ENCODE data around the gene RBM22.
"Not testable (repeated sequence)": the region's sequence is repeated elsewhere in the genome, so short reads cannot be mapped to it uniquely, and the experiment has no call there.

The RBM22 gene

DNA sequence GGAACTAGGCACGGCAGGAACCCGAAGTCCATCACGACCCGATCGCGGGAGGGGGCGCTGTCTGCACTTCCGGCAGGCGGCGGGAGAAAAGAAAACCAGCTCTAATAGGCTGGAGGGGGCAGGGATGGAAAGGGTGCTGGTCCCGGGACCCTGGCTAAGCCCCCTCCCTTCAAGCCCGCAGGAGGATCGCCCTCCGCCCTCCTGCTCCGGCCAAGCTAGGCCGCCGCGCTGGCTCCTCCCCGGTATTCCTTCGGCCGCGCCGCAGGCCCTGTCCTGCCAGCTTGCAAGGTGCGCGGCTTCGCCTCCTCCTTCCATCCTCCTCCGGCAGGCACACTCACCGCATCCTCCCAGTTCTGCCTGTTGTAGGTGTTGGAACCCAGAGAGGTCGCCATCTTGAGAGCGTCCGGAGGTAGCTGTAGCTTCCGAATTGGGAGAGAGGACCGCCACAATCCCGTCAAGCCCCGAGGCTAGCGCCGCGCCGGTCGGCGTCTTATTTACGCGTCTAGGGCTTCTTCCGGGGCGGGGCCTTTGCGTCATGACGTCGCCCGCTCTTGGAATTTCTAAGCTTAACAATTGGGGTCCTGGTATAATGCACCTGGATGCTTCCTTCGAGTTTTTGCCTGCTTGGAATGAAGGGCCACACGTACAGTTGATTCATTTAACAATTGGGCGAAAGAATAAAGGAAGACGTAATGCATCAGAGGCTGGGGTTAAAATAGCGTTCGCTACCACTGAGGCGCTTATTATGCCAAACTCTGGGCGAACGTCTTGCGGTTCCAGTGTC is at the start of gene RBM22:
TSS of gene RBM22 (minus strand) at position 469 of the 784 bp plus-strand sequence. CDS start at position 392, 77 bp downstream.
- peak; percentile 78 for DNase-seq (ENCODE audit: low read depth, low spot score)

DNA sequence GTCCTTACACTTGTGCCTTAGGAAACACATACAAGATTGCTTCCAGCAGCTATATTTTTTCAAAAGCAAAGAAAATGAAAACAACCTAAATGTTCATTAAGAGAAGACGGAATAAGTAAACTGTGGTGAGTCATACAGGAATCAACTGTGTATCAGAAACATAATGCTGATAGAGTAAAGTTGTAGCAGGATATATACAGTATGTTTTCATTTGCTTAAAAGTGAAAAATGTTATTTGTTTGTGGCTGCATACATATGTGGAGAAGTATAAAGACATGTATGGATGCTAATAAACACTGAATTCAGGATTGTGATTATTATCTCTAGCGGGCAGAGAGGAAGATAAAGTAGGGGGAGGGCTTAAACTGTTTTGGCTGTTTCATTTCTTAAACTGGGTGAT is 49.6 kb upstream of the RBM22 start:
- DNase-seq (ENCODE audit: low read depth, low spot score) = no peak

DNA sequence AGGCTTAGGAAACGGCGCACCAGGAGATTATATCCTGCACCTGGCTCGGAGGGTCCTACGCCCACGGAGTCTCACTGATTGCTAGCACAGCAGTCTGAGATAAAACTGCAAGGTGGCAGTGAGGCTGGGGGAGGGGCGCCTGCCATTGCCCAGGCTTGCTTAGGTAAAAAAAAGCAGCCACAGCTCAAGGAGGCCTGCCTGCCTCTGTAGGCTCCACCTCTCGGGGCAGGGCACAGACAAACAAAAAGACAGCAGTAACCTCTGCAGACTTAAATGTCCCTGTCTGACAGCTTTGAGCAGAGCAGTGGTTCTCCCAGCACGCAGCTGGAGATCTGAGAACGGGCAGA is 42.3 kb upstream of the RBM22 start:
- not testable (repeated sequence) for DNase-seq (ENCODE audit: low read depth, low spot score)

DNA sequence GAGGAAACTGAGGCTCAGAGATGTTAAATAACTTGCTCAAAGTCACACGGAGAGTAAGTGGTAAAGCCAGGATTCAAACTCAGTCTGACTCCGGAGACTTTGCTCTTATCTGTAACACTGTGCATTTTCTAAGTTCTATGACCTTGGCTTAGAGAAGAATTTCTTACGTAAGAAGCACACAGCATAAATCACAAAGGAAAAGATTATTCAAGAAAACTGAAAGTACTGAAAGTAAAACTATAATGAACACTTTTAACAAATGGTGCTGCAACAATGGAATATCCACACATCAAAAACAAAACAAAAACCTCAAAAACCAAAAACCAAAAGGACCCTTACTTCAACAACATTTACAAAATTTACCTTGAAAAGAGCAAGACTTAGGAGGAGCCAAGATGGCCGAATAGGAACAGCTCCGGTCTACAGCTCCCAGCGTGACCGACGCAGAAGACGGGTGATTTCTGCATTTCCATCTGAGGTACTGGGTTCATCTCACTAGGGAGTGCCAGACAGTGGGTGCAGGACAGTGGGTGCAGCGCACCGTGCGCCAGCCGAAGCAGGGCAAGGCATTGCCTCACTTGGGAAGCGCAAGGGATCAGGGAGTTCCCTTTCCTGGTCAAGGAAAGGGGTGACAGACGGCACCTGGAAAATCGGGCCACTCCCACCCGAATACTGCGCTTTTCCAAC is 41.7 kb upstream of the RBM22 start:
- not testable (repeated sequence) for DNase-seq (ENCODE audit: low read depth, low spot score)

DNA sequence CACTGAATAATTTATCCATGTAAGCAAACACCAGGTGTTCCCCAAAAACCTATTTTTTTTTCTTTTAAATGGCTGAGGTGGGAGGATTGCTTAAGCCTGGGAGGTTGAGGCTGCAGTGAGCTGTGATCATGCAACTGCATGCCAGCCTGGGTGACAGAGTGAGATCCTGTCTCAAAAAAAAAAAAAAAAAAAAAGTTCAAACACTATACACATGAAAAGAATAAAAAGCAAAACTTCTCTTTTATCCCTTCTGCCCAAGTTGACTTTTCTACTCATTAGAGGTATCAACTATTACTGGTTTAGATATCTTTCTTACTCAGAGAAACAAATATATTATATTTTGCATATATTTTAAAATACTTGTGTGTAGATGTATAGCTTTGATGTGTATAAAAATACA is 40.1 kb upstream of the RBM22 start:
- DNase-seq (ENCODE audit: low read depth, low spot score) = no peak

DNA sequence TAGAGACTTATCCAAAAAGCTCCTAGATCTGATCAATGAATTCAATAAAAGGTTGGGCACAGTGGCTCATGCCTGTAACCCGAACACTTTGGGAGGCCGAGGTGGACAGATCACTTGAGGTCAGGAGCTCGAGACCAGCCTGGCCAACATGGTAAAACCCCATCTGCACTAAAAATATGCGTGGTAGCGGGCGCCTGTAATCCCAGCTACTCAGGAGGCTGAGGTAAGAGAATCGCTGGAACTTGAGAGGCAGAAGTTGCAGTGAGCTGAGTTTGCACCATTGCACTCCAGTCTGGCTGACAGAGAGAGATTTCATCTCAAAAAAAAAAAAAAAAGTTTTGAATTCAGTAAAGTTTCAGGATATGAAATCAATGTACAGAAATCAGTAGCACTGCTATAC is 38.0 kb upstream of the RBM22 start:
- DNase-seq (ENCODE audit: low read depth, low spot score) = no peak

DNA sequence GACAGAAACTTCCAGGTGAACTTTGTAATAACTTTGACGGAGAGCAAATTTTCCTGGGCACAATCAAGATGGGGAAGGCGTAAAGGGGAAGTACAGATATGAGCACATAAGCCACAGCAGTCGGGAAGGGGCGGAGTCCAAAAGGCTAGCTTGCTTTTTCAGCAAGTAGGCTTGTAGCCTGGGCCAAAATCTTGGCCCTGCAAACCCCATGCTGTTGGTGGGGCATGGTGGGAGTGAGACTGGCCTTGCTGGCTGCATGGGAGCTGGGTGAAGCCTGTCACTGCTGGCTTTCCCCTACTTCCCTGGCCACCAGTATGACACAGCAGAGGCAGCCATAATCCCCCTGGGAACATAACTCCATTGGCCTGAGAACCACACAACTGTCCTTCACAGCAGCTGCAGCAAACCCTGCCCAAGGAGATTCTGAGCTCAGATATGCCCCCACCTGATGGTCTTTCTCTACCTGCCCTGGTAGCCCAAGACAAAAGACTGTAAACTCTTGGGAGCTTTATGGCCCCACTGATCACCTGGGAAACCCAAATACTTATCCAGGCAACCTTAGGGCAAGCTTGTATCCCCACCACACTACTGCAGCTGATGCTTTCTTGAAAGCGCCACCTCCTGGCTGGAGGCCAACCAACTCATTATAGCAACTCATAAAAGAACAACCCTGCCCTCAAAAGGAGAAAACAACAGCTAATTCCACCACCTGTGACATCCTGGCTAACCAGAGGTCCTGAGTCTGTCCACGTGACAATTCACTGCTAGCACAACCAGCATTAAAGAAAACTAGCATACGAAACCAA is 33.9 kb upstream of the RBM22 start:
- DNase-seq (ENCODE audit: low read depth, low spot score) = no peak

DNA sequence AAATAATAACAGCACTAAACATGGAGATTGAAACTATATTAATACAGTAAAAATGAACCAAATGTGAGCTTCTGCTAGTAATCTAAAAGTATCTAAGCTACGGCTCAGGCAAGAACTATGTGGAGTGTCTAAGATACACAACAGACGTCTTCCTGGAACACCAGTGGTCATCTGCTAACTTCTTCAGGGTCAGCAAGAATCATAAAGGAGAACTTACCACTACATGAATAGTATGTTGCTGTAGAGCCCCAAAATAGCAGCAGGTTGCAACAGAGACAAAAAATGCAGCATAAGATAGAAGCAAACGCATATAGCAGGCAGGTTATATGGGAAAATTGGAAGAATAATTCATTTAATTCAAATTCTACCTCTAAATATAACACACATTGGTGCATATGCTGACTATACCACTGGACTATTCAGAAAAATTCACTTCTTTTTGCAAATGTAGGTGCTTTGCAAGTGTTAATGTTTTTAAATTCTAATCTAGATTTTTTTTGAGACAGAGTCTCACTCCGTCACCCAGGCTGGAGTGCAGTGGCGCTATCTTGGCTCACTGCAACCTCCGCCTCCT is 30.9 kb upstream of the RBM22 start:
- no peak for DNase-seq (ENCODE audit: low read depth, low spot score)

DNA sequence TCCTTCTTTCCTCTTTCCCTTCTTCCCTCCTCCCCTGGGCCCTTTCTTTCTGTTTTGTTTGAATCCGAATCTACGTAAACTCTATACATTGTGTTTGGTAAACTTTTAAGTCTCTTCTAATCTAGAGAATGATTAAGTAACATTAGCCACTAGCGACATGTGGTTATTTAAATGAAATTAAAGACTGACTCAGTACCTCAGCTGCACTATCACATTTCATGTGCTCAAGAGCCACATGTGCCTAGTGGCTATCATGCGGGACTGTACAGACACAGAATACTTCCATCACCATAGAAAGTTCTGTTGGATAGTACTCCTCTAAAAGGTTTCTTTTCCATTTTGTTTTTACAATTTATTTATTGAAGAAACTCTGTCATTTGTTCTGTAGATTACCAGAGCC is 29.0 kb upstream of the RBM22 start:
- no peak for DNase-seq (ENCODE audit: low read depth, low spot score)

DNA sequence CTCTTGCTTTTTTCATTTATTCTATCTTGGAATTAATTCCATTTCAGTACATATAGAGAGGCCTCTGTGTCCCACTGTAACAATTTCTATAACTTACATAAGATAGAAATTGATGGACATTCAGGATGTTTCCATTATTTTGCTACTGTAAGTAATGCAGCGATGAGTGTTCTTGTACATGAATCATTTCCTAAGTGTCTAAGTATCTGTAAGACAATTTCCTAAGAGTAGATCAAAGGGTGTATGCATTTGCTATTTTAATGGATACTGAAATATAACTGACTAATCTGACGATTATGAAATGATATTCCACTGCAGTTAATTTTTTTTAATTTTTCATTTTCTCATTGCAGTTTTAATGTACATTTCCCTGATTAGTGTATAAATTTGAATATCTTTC is 23.0 kb upstream of the RBM22 start:
- no peak for DNase-seq (ENCODE audit: low read depth, low spot score)

DNA sequence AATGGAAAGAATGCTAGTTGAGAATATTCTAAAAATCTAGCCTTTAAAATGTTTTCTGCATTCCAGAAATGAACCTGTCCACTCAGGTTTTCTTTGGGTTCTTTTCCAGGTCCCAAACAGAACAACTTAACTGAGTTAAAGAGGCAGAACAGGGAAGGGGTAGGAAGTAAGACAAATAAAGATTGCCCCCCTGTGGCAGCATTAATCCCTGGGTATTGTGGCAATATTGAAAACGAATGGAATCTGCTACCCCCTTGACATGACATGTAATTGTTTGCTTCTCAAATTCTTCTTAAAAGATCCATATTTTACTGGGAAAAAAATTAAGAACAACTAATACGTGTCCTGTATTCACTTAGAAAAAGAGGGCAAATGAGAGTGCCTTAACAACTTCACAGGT is 9.3 kb upstream of the RBM22 start:
- DNase-seq (ENCODE audit: low read depth, low spot score) = no peak

DNA sequence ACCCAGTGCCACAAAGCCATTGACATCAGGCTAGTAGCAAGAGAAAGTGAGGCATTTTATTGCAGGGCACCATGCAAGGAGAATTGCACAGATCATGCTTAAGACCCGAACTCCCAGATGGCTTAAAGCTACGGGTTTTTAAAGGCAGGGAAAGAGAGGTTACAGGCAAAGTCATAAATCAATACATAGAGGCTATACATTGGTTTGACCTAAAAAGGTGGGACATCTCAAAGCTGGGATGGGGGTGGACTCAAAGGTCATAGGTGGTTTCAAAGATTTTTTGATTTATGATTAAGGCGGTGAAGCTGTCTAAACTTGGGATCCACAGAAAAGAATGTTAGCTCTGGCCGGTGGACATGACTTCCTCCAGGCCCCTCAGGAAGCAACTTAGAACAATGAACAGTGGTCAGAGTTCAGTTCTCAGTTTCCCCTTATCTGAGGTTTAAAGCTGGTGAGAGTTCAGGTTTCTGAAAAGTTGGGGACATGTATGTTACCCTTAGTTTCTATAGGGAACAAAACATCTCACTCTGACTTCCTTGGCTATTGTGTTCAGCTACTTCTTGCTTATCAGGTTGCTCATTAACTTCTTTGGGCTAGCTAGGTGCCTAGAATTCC is 6.0 kb upstream of the RBM22 start:
- no peak for DNase-seq (ENCODE audit: low read depth, low spot score)

DNA sequence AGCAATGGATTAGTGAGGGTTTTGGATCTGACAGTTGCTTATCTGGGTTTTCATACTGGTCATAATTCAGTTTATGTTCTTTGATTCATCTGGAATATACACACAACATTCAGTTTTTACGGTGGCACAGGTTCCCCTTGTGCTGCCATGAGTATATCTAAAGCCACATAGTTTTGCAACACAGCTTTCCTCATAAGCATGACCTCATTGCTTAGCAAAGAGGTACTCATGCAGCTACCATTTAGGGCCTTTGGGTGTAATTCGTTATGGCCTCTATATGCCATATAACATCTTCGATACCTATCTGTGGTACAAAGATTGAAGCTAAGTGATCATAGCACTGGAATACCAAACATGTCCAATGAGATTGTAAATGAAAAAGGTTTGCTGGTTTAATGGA is 2.9 kb upstream of the RBM22 start:
- no peak for DNase-seq (ENCODE audit: low read depth, low spot score)

DNA sequence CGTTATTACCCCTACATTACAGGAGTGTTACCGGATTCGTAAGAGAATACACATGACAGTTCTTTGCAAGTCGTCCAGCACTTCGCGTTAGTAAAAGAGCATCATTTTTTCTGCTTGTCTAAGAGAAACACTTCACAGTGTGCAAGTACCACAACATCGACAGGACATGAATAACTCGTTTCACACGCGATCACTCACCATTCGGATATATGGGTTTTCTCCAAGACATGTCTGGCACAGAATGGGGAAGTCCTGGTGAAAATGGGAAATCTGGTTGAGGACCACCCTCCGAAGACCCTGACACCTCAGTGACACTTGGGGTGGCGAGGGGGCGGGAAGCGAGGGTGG is 642 bp downstream of the RBM22 start:
- no peak for DNase-seq (ENCODE audit: low read depth, low spot score)

DNA sequence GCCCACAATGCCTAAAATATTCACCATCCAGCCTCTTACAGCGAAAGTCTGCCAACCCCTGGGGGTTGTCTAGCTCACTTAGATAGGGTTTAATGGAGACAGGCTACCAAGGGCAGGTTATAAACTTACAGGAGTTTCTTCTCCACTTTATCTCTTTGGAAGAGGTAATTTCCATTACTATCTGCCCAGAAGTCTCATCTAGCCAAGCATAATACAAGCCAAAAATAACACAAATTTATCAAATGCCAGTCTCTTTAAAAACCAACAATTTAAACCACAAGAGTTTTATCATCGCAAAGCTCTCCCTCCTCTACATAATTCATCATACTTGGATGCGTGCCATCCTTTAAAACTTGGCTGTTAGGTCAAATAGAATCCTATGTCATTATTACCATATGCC is 6.2 kb downstream of the RBM22 start:
- no peak for DNase-seq (ENCODE audit: low read depth, low spot score)

DNA sequence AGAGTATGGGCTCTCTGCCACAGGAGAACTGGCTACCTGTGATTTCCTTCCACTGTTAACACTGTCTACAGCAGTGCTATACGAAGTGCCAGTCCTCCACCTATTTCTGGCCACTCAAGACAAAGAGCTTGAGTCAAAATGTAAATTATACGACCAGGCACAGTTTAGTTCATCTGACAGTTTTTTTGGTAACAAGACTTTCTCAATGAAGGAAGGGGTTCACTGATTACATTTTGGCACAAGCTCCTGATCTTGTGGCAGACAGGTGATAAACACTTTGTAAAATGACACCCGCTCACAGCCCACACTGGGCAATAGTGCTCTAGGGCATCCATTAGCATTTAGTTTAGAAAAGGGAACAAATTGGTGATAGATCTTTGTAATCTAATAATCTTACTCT is 8.6 kb downstream of the RBM22 start:
- no peak for DNase-seq (ENCODE audit: low read depth, low spot score)

DNA sequence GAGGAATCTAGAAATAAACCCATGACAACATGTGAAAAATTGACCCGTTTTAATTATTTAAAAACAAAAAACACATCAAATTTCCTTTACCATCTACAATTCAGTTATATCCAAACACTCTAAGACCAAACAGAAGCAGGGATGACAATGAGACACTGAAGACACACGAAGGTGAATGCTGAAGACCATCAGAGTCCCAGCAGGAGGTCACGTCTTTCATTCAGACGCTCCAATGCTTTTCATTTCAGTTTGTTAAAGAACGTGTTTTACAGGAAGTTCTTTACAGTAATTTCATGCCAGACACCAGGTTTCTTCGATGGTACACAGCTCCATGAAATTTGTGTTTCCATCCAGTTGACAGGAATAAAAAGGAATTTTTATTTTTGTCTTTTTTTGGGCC is 10.1 kb downstream of the RBM22 start:
- no peak for DNase-seq (ENCODE audit: low read depth, low spot score)

DNA sequence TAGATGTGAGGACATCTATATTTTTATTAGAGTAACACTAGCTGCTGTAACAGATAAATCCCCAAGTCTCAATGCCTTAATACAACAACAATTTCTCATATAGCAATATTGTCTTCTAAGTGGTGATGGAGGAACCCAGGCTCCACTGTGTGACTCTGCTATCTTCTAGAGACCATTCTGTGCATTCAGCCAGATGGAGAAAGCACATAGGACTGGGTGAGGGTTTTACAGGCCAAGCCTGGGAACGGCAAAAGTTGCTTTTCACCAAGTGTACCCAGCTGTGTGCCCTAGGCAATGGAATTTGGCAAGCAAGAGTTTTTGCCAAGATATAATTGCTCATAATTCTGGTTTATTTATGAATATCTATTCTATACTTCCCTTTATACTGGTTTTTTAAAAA is 11.7 kb downstream of the RBM22 start:
- no peak for DNase-seq (ENCODE audit: low read depth, low spot score)

DNA sequence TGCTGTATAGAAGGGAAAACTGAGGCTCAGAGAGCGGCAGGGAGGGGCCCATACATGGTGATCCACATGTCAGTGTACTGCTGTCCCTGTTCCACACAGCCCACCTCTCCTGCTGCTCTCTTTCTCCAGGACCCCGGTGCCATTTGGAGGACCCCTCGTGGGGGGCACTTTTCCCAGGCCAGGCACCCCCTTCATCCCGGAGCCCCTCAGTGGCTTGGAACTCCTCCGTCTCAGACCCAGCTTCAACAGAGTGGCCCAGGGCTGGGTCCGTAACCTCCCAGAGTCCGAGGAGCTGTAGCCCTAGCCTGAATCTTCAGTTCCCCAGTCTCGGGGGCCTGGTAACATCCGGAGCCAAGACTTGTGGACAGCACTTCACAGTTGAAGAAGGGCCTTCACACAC is 24.3 kb downstream of the RBM22 start:
- no peak for DNase-seq (ENCODE audit: low read depth, low spot score)

DNA sequence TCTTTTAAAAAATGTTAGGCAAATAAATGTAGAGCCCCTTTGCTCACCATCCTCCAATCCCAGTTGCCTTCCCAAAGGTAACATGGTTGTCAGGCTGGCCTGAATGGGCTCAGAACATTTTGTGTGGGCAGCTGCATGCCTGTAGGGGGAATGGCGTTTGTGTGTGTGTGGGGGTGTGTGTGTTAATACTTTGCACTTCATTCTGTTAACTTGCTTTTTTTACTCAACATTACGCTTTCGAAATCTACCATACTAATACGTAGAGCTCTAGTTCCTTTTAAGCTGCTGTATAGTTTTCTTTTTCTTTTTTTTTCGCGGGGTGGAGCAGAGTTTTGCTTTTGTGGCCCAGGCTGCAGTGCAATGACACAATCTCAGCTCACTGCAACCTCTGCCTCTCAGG is 25.8 kb downstream of the RBM22 start:
- no peak for DNase-seq (ENCODE audit: low read depth, low spot score)

DNA sequence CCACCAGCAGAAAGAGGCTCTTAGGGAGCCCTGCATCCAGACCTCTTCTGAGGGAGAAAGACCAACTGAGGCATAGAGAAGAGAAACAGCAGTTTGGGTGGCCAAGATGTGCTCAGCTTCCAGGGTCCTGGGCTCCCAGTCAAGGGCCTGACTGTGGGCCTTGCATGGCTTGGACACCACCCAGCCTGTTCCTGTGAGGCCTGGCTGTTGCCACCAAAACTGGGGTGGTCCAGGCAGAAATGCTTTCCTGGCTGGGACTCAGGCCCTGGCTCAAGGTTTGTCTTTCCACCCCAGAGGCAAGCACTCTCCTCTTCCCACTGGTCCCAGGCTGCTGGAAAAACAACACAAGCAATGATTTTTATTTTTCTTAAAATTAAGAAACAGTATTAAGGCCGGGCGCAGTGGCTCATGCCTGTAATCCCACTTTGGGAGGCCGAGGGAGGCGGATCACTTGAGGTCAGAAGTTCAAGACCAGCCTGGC is 26.5 kb downstream of the RBM22 start:
- no peak for DNase-seq (ENCODE audit: low read depth, low spot score)

DNA sequence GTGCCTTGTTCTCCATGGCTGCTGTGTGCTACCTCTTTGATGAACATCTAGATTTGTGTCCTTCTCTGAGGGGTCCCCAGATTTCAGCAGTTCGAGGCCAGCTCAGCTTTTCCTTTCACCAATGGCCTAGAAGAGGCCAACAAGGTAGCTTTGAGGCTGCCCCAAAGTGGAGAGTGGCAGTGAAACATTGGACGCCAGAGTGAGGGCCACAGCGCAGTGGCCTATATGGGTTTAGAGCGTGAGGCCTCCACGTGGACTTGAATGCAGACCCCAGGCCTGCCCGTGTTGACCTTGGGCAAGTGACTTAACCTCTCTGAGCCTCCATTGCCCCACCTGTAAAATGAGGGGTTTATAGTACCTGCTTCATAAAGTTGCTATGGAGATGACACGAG is 28.0 kb downstream of the RBM22 start:
- no peak for DNase-seq (ENCODE audit: low read depth, low spot score)

Measured in activated naive CD8-positive, alpha-beta T cell treated with anti-CD3 and anti-CD28 coated beads, Interleukin-2, amount 50 U/mL, for 16 hours (primary cell).